ENCODE measurements around the gene PEX12.

Gene PEX12

GRCh38 chr17:35596530-35597233 lies 18.3 kb upstream of the PEX12 start:
- DNase-seq (ENCODE audit: low read depth), result no peak
- TF ChIP-seq, protein P1, sequence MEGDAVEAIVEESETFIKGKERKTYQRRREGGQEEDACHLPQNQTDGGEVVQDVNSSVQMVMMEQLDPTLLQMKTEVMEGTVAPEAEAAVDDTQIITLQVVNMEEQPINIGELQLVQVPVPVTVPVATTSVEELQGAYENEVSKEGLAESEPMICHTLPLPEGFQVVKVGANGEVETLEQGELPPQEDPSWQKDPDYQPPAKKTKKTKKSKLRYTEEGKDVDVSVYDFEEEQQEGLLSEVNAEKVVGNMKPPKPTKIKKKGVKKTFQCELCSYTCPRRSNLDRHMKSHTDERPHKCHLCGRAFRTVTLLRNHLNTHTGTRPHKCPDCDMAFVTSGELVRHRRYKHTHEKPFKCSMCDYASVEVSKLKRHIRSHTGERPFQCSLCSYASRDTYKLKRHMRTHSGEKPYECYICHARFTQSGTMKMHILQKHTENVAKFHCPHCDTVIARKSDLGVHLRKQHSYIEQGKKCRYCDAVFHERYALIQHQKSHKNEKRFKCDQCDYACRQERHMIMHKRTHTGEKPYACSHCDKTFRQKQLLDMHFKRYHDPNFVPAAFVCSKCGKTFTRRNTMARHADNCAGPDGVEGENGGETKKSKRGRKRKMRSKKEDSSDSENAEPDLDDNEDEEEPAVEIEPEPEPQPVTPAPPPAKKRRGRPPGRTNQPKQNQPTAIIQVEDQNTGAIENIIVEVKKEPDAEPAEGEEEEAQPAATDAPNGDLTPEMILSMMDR (IDR thresholded peaks at IDR 0.05; ENCODE audit: low read depth, low read length, missing control alignments), result no peak
- H3K4me3 ChIP-seq (ENCODE audit: low read depth, low read length), result no peak overlapping the region

- TF ChIP-seq, protein P1 (IDR thresholded peaks at IDR 0.05; ENCODE audit: low read depth, low read length, missing control alignments), result no peak
- no peak for DNase-seq (ENCODE audit: low read depth)
Observed at GRCh38 chr17:35596072-35596471, 17.7 kb upstream of the PEX12 start.

DNA sequence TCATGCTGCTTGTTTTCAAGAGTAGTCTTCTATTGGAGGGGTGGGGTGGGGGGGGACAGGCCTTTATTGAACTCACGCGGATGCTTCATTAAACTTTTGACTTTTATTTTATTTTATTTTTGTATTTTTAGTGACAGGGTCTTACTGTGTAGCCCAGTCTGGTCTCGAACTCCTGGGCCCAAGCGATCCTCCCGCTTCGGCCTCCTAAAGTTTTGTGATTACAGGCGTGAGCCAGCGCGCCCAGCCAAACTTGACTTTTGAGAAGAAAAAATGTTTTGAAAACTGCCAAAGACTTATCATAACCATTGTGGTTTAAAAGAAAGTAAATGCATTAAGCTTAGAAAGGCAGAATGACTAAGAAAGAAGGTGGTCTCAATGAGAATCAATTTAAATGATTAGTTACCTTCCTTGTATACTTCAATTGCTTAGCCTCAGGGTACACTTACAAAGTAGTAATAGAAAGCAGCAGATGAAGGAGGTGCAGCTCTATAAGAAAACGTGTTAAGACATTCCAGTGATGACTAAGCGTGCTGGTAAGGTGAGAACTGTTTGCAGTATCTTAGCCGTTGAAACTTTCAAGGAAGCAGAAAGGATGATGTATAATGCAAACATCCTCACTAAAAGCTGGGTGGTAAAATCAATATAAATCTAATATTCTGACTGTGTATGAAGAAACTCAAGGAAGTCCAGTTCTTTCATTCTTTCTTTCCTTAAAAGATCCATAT lies 10.0 kb upstream of the PEX12 start:
- TF ChIP-seq, protein P1 (IDR thresholded peaks at IDR 0.05; ENCODE audit: low read depth, low read length, missing control alignments), result no peak
- peak overlapping the region; percentile 92 for H3K4me3 ChIP-seq (ENCODE audit: low read depth, low read length)

More at GRCh38 chr17:35596072-35596471, 17.7 kb upstream of the PEX12 start:
- H3K4me3 ChIP-seq (ENCODE audit: low read depth, low read length), result no peak overlapping the region

GRCh38 chr17:35587074-35587961 lies 8.9 kb upstream of the PEX12 start, which contains the start of gene AP2B1:
Gene AP2B1 (plus strand): TSS chr17:35587322. CDS start chr17:35594031, 6,709 bp downstream.
- peak; percentile 93 for DNase-seq (ENCODE audit: low read depth)
- H3K4me3 ChIP-seq (ENCODE audit: low read depth, low read length), result peak within 1 kb of the TSS; percentile 92
- TF ChIP-seq, protein P1 (IDR thresholded peaks at IDR 0.05; ENCODE audit: low read depth, low read length, missing control alignments), result no peak

More for the DNA sequence above, 10.0 kb upstream of the PEX12 start:
- DNase-seq (ENCODE audit: low read depth), result no peak

- TF ChIP-seq, protein P1 (IDR thresholded peaks at IDR 0.05; ENCODE audit: low read depth, low read length, missing control alignments), result no peak
- no peak for DNase-seq (ENCODE audit: low read depth)
- H3K4me3 ChIP-seq (ENCODE audit: low read depth, low read length), result peak overlapping the region; percentile 92
Observed at GRCh38 chr17:35586569-35587073, 8.2 kb upstream of the PEX12 start.

- TF ChIP-seq, protein P1 (IDR thresholded peaks at IDR 0.05; ENCODE audit: low read depth, low read length, missing control alignments), result no peak
- H3K4me3 ChIP-seq (ENCODE audit: low read depth, low read length), result no peak overlapping the region
- DNase-seq (ENCODE audit: low read depth), result no peak
Observed at GRCh38 chr17:35584061-35584460, 5.7 kb upstream of the PEX12 start.
